HG03342 (cell line): ENCODE results near the gene SYPL1.
A peak's percentile ranks its signal among the peaks of the same experiment; 100 is the strongest.

ENCODE experiments used
- ATAC-seq: cut with Tn5 transposase; IDR thresholded peaks from one replicate; pipeline ENCODE4 v1.9.1; 2021; ENCODE audit warnings: mild to moderate bottlenecking, moderate library complexity; ENCODE audit not compliant: unreplicated experiment

SYPL1 gene

DNA sequence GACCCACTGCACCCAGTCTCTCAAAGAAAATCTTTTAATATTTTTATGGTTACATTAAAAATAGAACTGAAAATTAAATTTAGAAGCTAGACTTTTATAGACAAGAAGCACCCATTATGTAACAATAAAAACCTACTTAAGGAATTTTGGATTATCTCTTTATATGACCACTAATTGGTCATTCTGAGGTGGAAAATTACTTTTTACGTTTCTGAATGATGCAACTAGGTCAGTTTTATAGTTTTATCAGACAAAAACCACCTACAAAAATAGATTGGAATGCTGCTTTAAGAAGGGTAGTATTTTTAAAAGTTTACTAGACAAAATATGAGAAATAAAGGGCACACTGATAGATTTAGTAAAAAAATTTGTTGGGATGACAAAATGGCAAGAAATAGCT, 16.5 kb downstream of the SYPL1 start:
- no peak for ATAC-seq

DNA sequence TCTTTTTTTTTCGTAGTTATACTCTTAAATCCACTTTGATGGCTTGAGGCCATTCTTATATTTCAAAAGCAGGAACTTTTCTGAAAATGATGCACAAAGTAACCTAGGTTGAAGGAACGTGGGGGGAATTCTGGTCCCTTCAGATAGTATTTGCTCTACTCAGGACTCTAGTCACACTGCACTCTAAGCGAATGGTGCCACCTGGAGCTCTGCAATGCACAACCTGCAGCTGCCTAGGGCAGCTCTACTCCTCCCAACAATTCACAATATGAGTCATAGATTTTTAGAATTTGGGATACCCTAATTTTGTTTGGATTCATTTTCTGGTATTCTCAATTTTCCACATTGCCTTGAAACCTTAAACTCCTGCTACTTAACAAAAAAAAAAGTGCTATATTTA, 17.3 kb downstream of the SYPL1 start:
- ATAC-seq, result no peak

DNA sequence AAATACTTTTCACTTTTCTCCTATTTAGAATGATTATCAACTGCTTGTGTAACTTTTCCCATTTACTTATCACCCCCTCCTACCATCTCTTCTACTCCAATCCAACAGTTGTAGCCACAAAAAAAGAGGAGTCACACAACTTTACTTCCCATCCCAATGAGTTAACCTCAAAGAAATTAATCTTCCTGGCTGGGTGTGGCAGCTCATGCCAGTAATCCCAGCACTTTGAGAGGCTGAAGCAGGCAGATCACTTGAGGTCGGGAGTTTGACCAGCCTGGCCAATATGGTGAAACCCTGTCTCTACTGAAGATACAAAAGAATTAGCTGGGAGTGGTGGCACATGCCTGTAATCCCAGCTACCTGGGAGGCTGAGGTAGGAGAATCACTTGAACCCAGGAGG, 19.9 kb downstream of the SYPL1 start:
- ATAC-seq, result no peak

GRCh38 chr7:106089647-106090046, 22.5 kb downstream of the SYPL1 start:
- ATAC-seq, result no peak

- ATAC-seq, result no peak
Observed at GRCh38 chr7:106088014-106088413, 24.1 kb downstream of the SYPL1 start.

DNA sequence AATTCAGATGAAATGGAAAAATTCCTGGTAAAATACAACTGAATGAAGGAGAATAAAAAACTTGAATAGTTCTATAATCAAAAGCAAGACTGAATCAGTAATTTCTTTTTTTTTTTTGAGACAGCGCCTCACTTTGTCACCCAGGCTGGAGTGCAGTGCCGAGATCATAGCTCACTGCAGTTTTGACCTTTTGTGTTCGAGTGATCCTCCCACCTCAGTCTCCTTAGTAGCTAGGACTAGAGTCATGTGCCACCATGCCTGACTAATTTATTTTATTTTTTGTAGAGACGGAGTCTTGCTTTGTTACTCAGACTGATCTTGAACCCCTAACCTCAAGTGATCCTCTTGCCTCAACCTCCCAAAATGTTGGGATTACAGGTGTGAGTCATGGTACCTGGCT, 26.1 kb downstream of the SYPL1 start:
- ATAC-seq, result no peak

DNA sequence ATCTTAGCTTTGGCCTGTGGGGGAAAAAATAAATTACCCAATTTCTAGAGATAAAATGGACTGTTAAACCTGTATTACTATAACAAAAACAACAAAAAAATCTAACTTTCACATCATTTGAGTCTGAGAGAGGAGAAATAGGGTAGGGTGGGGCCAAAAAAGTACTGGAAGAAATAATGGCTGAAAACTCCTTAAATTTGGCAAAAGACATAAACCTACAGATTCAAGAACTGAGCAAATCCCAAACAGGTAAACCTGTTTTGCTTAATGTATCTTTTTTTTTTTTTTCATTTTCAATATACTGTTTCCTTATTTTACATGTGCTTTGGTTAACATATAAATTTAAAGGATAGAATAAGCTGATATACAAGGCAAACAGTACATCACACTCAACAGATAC, 27.1 kb downstream of the SYPL1 start:
- no peak for ATAC-seq

DNA sequence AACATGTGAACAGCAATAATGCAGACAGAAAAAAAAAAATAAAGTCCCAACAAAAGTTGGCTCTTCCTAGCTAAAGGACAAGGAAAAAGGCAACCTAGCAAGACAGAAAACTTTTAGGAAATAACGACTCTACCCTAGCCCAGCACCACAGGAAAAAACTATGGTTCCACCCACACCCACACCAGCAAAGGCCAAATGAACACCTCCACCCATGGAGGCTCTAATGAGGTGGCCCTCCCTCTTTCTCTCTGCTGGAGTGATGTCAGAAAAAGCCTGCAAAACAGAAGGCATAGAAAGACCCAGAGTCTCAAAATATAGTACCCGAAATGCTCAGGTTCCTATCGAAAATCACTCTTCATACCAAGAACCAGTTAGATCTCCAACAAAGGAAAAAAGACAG, 28.4 kb downstream of the SYPL1 start:
- ATAC-seq, result no peak

DNA sequence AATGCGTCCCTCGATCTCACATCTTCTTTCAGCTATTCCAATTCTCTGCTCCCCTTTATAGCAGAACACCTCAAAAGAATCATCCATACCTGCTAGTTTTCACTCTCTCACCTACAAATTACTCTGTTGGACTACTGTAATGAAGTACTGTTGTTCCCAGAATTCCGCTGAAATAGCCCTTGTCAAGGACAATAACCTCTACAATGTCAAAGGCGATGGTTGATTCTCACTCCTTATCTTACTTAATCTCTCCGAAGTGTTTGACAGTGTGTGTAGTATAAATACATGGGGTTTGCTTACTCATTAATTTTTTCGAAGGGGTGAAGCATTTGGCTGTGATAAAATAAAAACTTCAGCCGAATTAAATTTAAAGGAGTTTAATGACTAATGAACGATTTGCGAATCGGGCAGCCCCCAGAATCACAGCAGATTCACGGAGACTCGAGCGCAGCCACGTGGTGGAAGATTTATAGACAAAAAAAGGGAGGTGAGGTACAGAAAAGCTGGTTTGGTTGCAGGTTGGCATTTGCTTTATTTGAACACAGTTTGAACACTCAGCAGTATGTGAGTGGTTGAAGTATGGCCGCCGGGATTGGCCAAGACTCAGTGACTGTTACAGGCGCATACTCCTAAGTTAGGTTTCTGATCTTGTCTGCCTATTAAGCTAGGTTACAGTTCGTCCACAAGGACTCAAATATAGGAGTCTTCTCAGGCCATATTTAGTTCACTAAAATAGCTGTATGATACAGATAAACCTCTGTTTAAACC, 29.8 kb downstream of the SYPL1 start:
- no peak for ATAC-seq

DNA sequence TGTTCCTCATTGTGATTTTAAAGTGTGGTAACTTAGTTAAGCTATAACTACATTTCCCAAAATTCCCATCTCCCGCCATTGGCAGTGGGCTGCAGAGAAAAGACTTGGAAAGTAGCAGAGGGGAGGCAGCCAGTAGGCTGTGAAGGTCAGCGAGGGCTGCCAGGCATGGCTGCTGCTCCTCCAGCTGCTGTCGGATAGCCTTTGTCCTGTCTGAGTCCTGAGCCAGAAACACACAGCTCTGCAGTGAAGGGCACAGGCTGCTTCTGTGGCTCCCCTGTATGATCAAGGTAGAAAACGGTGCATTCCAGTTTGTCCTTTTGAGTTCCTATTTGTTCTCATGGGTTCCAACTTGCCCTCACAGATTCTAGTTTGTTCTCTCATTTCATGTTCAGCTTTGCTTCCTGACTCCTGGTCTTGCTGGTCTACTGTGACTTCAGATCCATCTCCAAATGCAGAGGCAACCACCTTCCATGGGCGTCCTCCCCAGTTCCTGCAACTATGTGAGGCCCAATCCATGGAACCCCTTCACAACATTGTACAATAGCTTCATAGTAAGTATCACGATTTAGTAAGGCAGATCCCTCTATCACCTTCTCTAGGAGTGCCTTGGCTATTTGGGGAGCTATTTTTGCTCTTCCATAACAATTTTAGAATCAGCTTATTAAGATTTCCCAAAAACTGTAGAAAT, 31.7 kb downstream of the SYPL1 start:
- ATAC-seq, result no peak

- no peak for ATAC-seq
Observed at GRCh38 chr7:106076537-106076936, 35.6 kb downstream of the SYPL1 start.

DNA sequence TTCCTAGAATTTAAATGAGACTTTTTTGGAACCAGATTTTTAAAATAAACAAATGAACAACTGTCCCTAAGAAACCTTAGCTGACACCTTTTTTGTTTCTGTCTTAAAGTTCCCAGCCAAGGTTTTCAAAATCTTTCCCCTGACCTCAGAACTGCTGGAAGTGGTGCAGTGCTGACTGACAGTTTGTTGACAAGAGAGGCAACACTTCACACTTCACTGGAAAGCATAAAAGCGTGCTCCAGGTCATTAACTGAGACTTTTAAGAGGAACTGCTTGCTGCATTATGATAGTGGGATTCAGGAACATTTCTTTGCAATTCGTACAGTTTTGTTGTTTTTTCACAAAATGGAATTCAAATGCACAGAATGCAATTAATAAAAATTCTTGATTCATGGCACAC, 36.2 kb downstream of the SYPL1 start:
- ATAC-seq, result no peak

- ATAC-seq, result no peak
Observed at GRCh38 chr7:106074257-106074656, 37.9 kb downstream of the SYPL1 start.

- ATAC-seq, result no peak
Observed at GRCh38 chr7:106073701-106074100, 38.4 kb downstream of the SYPL1 start.

DNA sequence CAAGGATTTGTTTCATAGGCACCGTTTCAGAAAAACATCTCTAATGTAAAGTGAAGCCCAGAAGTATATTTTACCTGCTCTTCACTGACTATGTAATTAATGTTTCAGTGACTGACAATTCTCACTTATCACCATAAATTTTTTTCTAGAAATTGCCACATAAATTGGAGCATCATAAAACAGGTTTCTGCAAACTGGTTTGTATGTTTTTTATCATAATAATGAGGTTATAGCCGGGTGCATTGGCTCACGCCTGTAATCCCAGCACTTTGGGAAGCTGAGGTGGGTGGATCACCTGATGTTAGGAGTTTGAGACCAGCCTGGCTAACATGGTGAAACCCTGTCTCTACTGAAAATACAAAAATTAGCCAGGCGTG, 39.4 kb downstream of the SYPL1 start:
- ATAC-seq, result no peak

GRCh38 chr7:106071999-106072714, 40.0 kb downstream of the SYPL1 start:
- no peak for ATAC-seq

- ATAC-seq, result peak; percentile 97
Observed at GRCh38 chr7:106071356-106071998, 40.6 kb downstream of the SYPL1 start.

- ATAC-seq, result no peak
Observed at GRCh38 chr7:106070567-106071254, 41.4 kb downstream of the SYPL1 start.

DNA sequence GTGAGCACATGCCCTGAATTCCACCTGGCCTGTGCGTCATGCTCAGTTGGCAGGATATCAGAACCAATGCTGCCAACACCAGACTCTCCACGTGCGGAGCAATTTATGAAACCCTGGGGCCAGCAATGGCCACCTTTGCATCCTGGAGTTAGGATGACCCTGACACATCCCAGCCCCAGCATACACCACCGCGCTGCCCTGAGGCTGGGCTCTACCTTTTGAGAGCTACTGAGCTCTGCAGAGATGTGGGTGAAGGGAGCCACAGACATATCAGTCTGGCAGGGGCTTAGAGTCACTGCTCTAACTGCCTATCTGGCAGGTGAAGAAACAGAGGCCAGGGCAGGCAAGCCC, 41.9 kb downstream of the SYPL1 start:
- no peak for ATAC-seq

GRCh38 chr7:106069471-106070200, 42.5 kb downstream of the SYPL1 start:
- no peak for ATAC-seq
